PC-9 (cell line): ENCODE data around the gene TNC. TPM values are rescaled to one million over a fixed set of nuclear protein-coding genes. Genes with fewer than 3 reads are reported as not detected.

Experiments used
- BruUV-seq: library from RNA; stranded (reverse); fragments of 400-500 nt; replicated peaks from 2 replicates; lab custom pipeline; 2021; lab: Mats Ljungman, UMichigan
- CTCF ChIA-PET: fragments of 300-600 bp; sonication (Branson Sonifier 250); formaldehyde crosslinking; loops from one replicate; lab custom pipeline; 2022; ENCODE audit warnings: antibody characterized with exemption; lab: Charles Lee
- POLR2A ChIA-PET: fragments of 300-600 bp; sonication (Branson Sonifier 250); formaldehyde crosslinking; loops from one replicate; lab custom pipeline; 2022; ENCODE audit warnings: antibody characterized with exemption; ENCODE audit not compliant: unreplicated experiment; lab: Charles Lee
- DNase-seq, 2 experiments: peaks; one replicate each; pipeline versions ENCODE4 v3.0.0 to v3.0.0-alpha.2; 2015 to 2022; ENCODE audit warnings: mixed read lengths in 1 of 2
- H2AFZ ChIP-seq: fragments of 200-600 bp; sonication (generic); 2 replicates; pipeline ENCODE4 v1.8.1; 2017; ENCODE audit warnings: antibody characterized with exemption
- H3F3A ChIP-seq: fragments of 200-600 bp; sonication (generic); 2 replicates; pipeline ENCODE4 v1.8.1; 2017; ENCODE audit warnings: antibody characterized with exemption, mild to moderate bottlenecking, low read depth; ENCODE audit not compliant: insufficient read depth
- H3K27ac ChIP-seq: fragments of 200-600 bp; sonication (generic); 2 replicates; pipeline ENCODE4 v1.6.1; 2016; ENCODE audit warnings: mixed run types
- H3K27me3 ChIP-seq: fragments of 200-600 bp; sonication (generic); 2 replicates; pipeline ENCODE4 v1.6.1; 2016; ENCODE audit warnings: low read depth, mixed run types; ENCODE audit not compliant: insufficient read depth
- H3K36me3 ChIP-seq: fragments of 200-600 bp; sonication (generic); 2 replicates; pipeline ENCODE4 v1.6.1; 2016; ENCODE audit warnings: low read depth, mixed run types
- H3K4me1 ChIP-seq: fragments of 200-600 bp; sonication (generic); replicated peaks from 2 replicates; pipeline ENCODE4 v1.6.1; 2016; ENCODE audit warnings: mixed run types; ENCODE audit not compliant: insufficient read depth
- H3K4me2 ChIP-seq: fragments of 200-600 bp; sonication (generic); 2 replicates; pipeline ENCODE4 v1.6.1; 2017; ENCODE audit warnings: mixed run types
- H3K4me3 ChIP-seq: fragments of 200-600 bp; sonication (generic); 2 replicates; pipeline ENCODE4 v1.6.1; 2016; ENCODE audit warnings: mixed run types
- H3K79me2 ChIP-seq: fragments of 200-600 bp; sonication (generic); 2 replicates; pipeline ENCODE4 v1.6.1; 2017; ENCODE audit warnings: low read depth, mixed run types
- H3K9me2 ChIP-seq: fragments of 200-600 bp; sonication (generic); 2 replicates; pipeline ENCODE4 v1.8.1; 2017; ENCODE audit warnings: mild to moderate bottlenecking; ENCODE audit not compliant: insufficient read depth
- H3K9me3 ChIP-seq: fragments of 200-600 bp; sonication (generic); 2 replicates; pipeline ENCODE4 v1.8.1; 2016; ENCODE audit warnings: low read depth; ENCODE audit not compliant: insufficient read depth
- H4K20me1 ChIP-seq: fragments of 200-600 bp; sonication (generic); 2 replicates; pipeline ENCODE4 v1.8.1; 2017; ENCODE audit not compliant: insufficient read depth
- CTCF ChIP-seq: fragments of 200-600 bp; sonication (generic); conservative IDR thresholded peaks from 2 replicates; pipeline ENCODE4 v1.6.1; 2017; ENCODE audit warnings: mixed run types, antibody characterized with exemption, mild to moderate bottlenecking, moderate library complexity
- EZH2 ChIP-seq: fragments of 200-600 bp; sonication (generic); IDR thresholded peaks from 2 replicates; pipeline ENCODE4 v1.8.0; 2017; ENCODE audit warnings: antibody characterized with exemption, low read depth
- intact Hi-C: fragments of 100-400 bp; cut with micrococcal nuclease; formaldehyde crosslinking; loops from one replicate; pipeline ENCODE4 v1.10.0; 2022; ENCODE audit not compliant: unreplicated experiment
- total RNA-seq: library from RNA; stranded (reverse); gene quantifications from 2 replicates; pipeline ENCODE4 v1.2.3, GENCODE V29; 2021

The TNC gene
- total RNA-seq, 1 experiment from 2014 or later: 1.1 TPM

GRCh38 chr9:115090486-115090885 is 27.5 kb downstream of the TNC start:
- no peaks in the 10 kb centered on the region for H3K79me2 ChIP-seq

GRCh38 chr9:115088860-115089259 is 29.1 kb downstream of the TNC start:
- Histone ChIP-seq H3K27me3 (no peaks in the 10 kb centered on the region), H3K27ac (no peak overlapping the region), H3K9me3 (no peaks in the 10 kb centered on the region), H2AFZ (no peak overlapping the region), H3K79me2 (no peaks in the 10 kb centered on the region), H3K4me1 (no peaks in the 10 kb centered on the region), H4K20me1 (no peaks in the 10 kb centered on the region), H3K36me3 (no peaks in the 10 kb centered on the region), H3F3A (no peaks in the 10 kb centered on the region), H3K4me2 (no peak overlapping the region), H3K9me2 (no peaks in the 10 kb centered on the region), H3K4me3 (no peak overlapping the region)
- CTCF ChIA-PET: no interaction called here
- POLR2A ChIA-PET: no interaction called here
- intact Hi-C loops: no loop called here
- DNase-seq: no peak
- TF ChIP-seq CTCF: no peak
- no peak for TF ChIP-seq EZH2
- no TSS peak for BruUV-seq

More at GRCh38 chr9:115090486-115090885, 27.5 kb downstream of the TNC start:
- no peaks in the 10 kb centered on the region for H3K4me1 ChIP-seq
- no peaks in the 10 kb centered on the region for H3K36me3 ChIP-seq
- H3F3A ChIP-seq: no peaks in the 10 kb centered on the region
- H3K9me2 ChIP-seq: no peaks in the 10 kb centered on the region
- no peak overlapping the region for H3K4me2 ChIP-seq
- DNase-seq: no peak
- TF ChIP-seq EZH2 (no peak), CTCF (no peak)
- CTCF ChIA-PET: no interaction called here
- no peak overlapping the region for H3K27ac ChIP-seq
- no peaks in the 10 kb centered on the region for H3K9me3 ChIP-seq
- BruUV-seq: no TSS peak
- no peak overlapping the region for H3K4me3 ChIP-seq
- no peak overlapping the region for H2AFZ ChIP-seq
- H4K20me1 ChIP-seq: no peaks in the 10 kb centered on the region
- intact Hi-C loops: no loop called here
- H3K27me3 ChIP-seq: no peaks in the 10 kb centered on the region
- POLR2A ChIA-PET: no interaction called here

GRCh38 chr9:115086886-115087285 is 31.1 kb downstream of the TNC start:
- no TSS peak for BruUV-seq
- CTCF ChIA-PET: no interaction called here
- no peak overlapping the region for H3K4me2 ChIP-seq

More at GRCh38 chr9:115086886-115087285, 31.1 kb downstream of the TNC start:
- Histone ChIP-seq H2AFZ (no peak overlapping the region), H3F3A (no peaks in the 10 kb centered on the region), H3K9me3 (no peaks in the 10 kb centered on the region), H3K4me1 (no peaks in the 10 kb centered on the region), H3K36me3 (no peaks in the 10 kb centered on the region), H3K4me3 (no peak overlapping the region), H3K27ac (no peak overlapping the region), H3K27me3 (no peaks in the 10 kb centered on the region), H3K79me2 (no peaks in the 10 kb centered on the region), H4K20me1 (no peaks in the 10 kb centered on the region), H3K9me2 (no peaks in the 10 kb centered on the region)
- intact Hi-C loops: no loop called here
- no peak for DNase-seq
- POLR2A ChIA-PET: no interaction called here
- TF ChIP-seq CTCF (no peak), EZH2 (no peak)
